ENCODE results near the gene MAP7.
"Not testable (repeated sequence)": the region's sequence is repeated elsewhere in the genome, so short reads cannot be mapped to it uniquely, and the experiment has no call there.

MAP7 gene

GRCh38 chr6:136382676-136383252 is 167.5 kb downstream of the MAP7 start:
- no peak for DNase-seq (ENCODE audit: low read depth)
- no peak for TF ChIP-seq MAX (IDR thresholded peaks at IDR 0.05; ENCODE audit: low read depth, low read length)
- no peak for TF ChIP-seq POLR2A (IDR thresholded peaks at IDR 0.05; ENCODE audit: extremely low read depth, insufficient read length)
- no peak overlapping the region for H3K4me3 ChIP-seq (ENCODE audit: low read depth, low read length)

- peak; percentile 14 for DNase-seq (ENCODE audit: low read depth)
- TF ChIP-seq MYC (IDR thresholded peaks at IDR 0.05; ENCODE audit: low read depth, low read length) (no peak), CTCF (IDR thresholded peaks at IDR 0.05; ENCODE audit: low read depth, low read length) (no peak), MAX (IDR thresholded peaks at IDR 0.05; ENCODE audit: low read depth, low read length) (no peak), POLR2A (IDR thresholded peaks at IDR 0.05; ENCODE audit: extremely low read depth, insufficient read length) (no peak)
- no peak overlapping the region for H3K4me3 ChIP-seq (ENCODE audit: low read depth, low read length)
Observed at GRCh38 chr6:136378888-136379287, 171.3 kb downstream of the MAP7 start.

- not testable (repeated sequence) for H3K4me3 ChIP-seq (ENCODE audit: low read depth, low read length); DNase-seq (ENCODE audit: low read depth)
Observed at GRCh38 chr6:136375836-136376235, 174.4 kb downstream of the MAP7 start.

- H3K4me3 ChIP-seq (ENCODE audit: low read depth, low read length), result no peak overlapping the region
- TF ChIP-seq MAX (IDR thresholded peaks at IDR 0.05; ENCODE audit: low read depth, low read length), result no peak
- no peak for TF ChIP-seq POLR2A (IDR thresholded peaks at IDR 0.05; ENCODE audit: extremely low read depth, insufficient read length)
- TF ChIP-seq CTCF (IDR thresholded peaks at IDR 0.05; ENCODE audit: low read depth, low read length), result no peak
- no peak for TF ChIP-seq MYC (IDR thresholded peaks at IDR 0.05; ENCODE audit: low read depth, low read length)
- DNase-seq (ENCODE audit: low read depth), result no peak
Observed at GRCh38 chr6:136371959-136372358, 178.3 kb downstream of the MAP7 start.

- H3K4me3 ChIP-seq (ENCODE audit: low read depth, low read length), result no peak overlapping the region
- DNase-seq (ENCODE audit: low read depth), result no peak
- TF ChIP-seq MAX (IDR thresholded peaks at IDR 0.05; ENCODE audit: low read depth, low read length), result no peak
- no peak for TF ChIP-seq MYC (IDR thresholded peaks at IDR 0.05; ENCODE audit: low read depth, low read length)
- TF ChIP-seq POLR2A (IDR thresholded peaks at IDR 0.05; ENCODE audit: extremely low read depth, insufficient read length), result no peak
- TF ChIP-seq CTCF (IDR thresholded peaks at IDR 0.05; ENCODE audit: low read depth, low read length), result no peak
Observed at GRCh38 chr6:136370988-136371728, 179.1 kb downstream of the MAP7 start.

GRCh38 chr6:136365776-136366354 is 184.4 kb downstream of the MAP7 start:
- no peak overlapping the region for H3K4me3 ChIP-seq (ENCODE audit: low read depth, low read length)
- DNase-seq (ENCODE audit: low read depth), result peak; percentile 64
- no peak for TF ChIP-seq MAX (IDR thresholded peaks at IDR 0.05; ENCODE audit: low read depth, low read length)
- TF ChIP-seq CTCF (IDR thresholded peaks at IDR 0.05; ENCODE audit: low read depth, low read length), result no peak

All from NB4 (cell line).